Measurements from ENCODE around the gene UBTFL1.
A peak's percentile ranks its signal among the peaks of the same experiment; 100 is the strongest.

UBTFL1 gene

DNA sequence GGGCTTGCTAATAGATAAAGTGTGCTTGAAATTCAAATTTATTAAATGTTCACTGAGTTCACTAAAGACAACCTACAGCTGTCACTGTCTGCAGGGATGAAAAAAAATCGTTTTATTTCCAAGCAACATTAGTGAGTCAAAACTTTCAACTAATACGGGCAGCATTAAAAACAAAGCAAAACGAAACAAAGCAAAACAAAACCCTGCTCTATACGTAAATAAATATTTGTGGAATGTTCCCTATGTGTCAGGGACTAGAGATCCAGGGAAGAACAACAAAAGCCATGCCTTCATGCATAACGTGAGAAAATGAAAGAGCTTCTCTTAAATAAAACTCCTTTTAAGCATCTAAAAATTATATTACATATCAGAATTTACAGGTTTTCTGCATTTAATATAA is 49.3 kb downstream of the UBTFL1 start:
- TF ChIP-seq CTCF (IDR thresholded peaks at IDR 0.05; ENCODE audit: low read depth, low read length, missing control alignments), result no peak
- DNase-seq, result no peak
- no peak overlapping the region for H3K27ac ChIP-seq
- peak overlapping the region; percentile 68 for H3K4me3 ChIP-seq (ENCODE audit: low read depth, low read length)
- no peaks in the 10 kb centered on the region for H3K36me3 ChIP-seq (replicated peaks)
- no peaks in the 10 kb centered on the region for H3K27me3 ChIP-seq (replicated peaks)
- in situ Hi-C loops (cut with HindIII; ENCODE audit: low pct_ligation_motif_present, low sequenced_read_pairs), result no loop called here
